Neural cell (in vitro differentiated cells): ENCODE measurements around the gene STX5. TPM values are rescaled to one million over a fixed set of nuclear protein-coding genes. Genes with fewer than 3 reads are reported as not detected.

ENCODE experiments used
- H2AFZ ChIP-seq: fragments of 200-600, 300-800 bp; sonication (generic), shearing (Covaris generic); 2 replicates; pipeline ENCODE4 v1.6.0; 2014; ENCODE audit warnings: low read depth, mild to moderate bottlenecking, antibody characterized with exemption, low read length, moderate library complexity
- H3F3A ChIP-seq: fragments of 200-600 bp; shearing (Covaris generic); 2 replicates; pipeline ENCODE4 v1.6.1; 2016; ENCODE audit warnings: mild to moderate bottlenecking, moderate library complexity, mixed read lengths, antibody characterized with exemption, low read length; ENCODE audit not compliant: insufficient read depth, poor library complexity, severe bottlenecking
- H3K27ac ChIP-seq: fragments of 200-600, 300-800 bp; sonication (generic), shearing (Covaris generic); 2 replicates; pipeline ENCODE4 v1.5.1; 2014; ENCODE audit warnings: mild to moderate bottlenecking, low read length, moderate library complexity
- H3K27me3 ChIP-seq: fragments of 300-800, 200-600 bp; sonication (generic), shearing (Covaris generic); 2 replicates; pipeline ENCODE4 v1.6.0; 2014; ENCODE audit warnings: mild to moderate bottlenecking, low read depth, low read length, moderate library complexity; ENCODE audit not compliant: insufficient read depth
- H3K36me3 ChIP-seq: fragments of 300-800, 200-600 bp; sonication (generic), shearing (Covaris generic); 2 replicates; pipeline ENCODE4 v1.5.1; 2014; ENCODE audit warnings: mild to moderate bottlenecking, antibody characterized with exemption, low read length, moderate library complexity; ENCODE audit not compliant: insufficient read depth
- H3K4me2 ChIP-seq: fragments of 300-800, 200-600 bp; sonication (generic), shearing (Covaris generic); 2 replicates; pipeline ENCODE4 v1.6.0; 2014; ENCODE audit warnings: mild to moderate bottlenecking, low read length
- H3K4me3 ChIP-seq: fragments of 300-800, 200-600 bp; sonication (generic), shearing (Covaris generic); 2 replicates; pipeline ENCODE4 v1.5.1; 2014; ENCODE audit warnings: mild to moderate bottlenecking, low read length, moderate library complexity
- H3K79me2 ChIP-seq: fragments of 200-600 bp; shearing (Covaris generic); replicated peaks from 2 replicates; pipeline ENCODE4 v1.6.0; 2014; ENCODE audit warnings: mild to moderate bottlenecking, low read length, moderate library complexity; ENCODE audit not compliant: insufficient read depth
- H3K9ac ChIP-seq: fragments of 300-800, 200-600 bp; sonication (generic), shearing (Covaris generic); 2 replicates; pipeline ENCODE4 v1.6.1; 2016; ENCODE audit warnings: mild to moderate bottlenecking, low read length, mixed read lengths
- H3K9me2 ChIP-seq: fragments of 200-600 bp; shearing (Covaris generic); 2 replicates; pipeline ENCODE4 v1.6.1; 2016; ENCODE audit warnings: mild to moderate bottlenecking, low read length, mixed read lengths; ENCODE audit not compliant: insufficient read depth
- H3K9me3 ChIP-seq: fragments of 200-600, 300-800 bp; sonication (generic), shearing (Covaris generic); 2 replicates; pipeline ENCODE4 v1.6.1; 2016; ENCODE audit warnings: mild to moderate bottlenecking, mixed run types, low read length, moderate library complexity, mixed read lengths
- H4K20me1 ChIP-seq: fragments of 200-600 bp; shearing (Covaris generic); 2 replicates; pipeline ENCODE4 v1.6.1; 2016; ENCODE audit warnings: mild to moderate bottlenecking, mixed run types; ENCODE audit not compliant: insufficient read depth
- EP300 ChIP-seq: fragments of 450-650 bp; conservative IDR thresholded peaks from 2 replicates; pipeline ENCODE4 v1.6.1; 2014; ENCODE audit warnings: antibody characterized with exemption, mild to moderate bottlenecking, moderate library complexity; ENCODE audit not compliant: poor library complexity, severe bottlenecking
- EZH2 ChIP-seq: fragments of 200-600, 300-800 bp; shearing (Covaris generic), sonication (generic); IDR thresholded peaks from 2 replicates; pipeline ENCODE4 v1.6.1; 2014; ENCODE audit warnings: antibody characterized with exemption, low read length, borderline replicate concordance, mild to moderate bottlenecking; ENCODE audit not compliant: insufficient read depth, poor library complexity, severe bottlenecking
- MXI1 ChIP-seq: fragments of 450-650 bp; conservative IDR thresholded peaks from 2 replicates; pipeline ENCODE4 v1.6.1; 2014; ENCODE audit warnings: antibody characterized with exemption, mild to moderate bottlenecking; ENCODE audit not compliant: poor library complexity, severe bottlenecking
- POLR2AphosphoS5 ChIP-seq: IDR thresholded peaks from 2 replicates; pipeline ENCODE4 v1.6.1; 2012
- RAD21 ChIP-seq: fragments of 450-650 bp; conservative IDR thresholded peaks from 2 replicates; pipeline ENCODE4 v1.6.1; 2014; ENCODE audit warnings: antibody characterized with exemption, mild to moderate bottlenecking, moderate library complexity
- SMC3 ChIP-seq: fragments of 450-650 bp; conservative IDR thresholded peaks from 2 replicates; pipeline ENCODE4 v1.6.1; 2014; ENCODE audit warnings: antibody characterized with exemption, mild to moderate bottlenecking, moderate library complexity; ENCODE audit not compliant: poor library complexity
- TAF1 ChIP-seq: IDR thresholded peaks from 2 replicates; pipeline ENCODE4 v1.6.1; 2012; ENCODE audit warnings: low read depth
- polyA plus RNA-seq: library from polyadenylated mRNA; depleted of rRNA; stranded (reverse); fragments of >200 nt; gene quantifications from 2 replicates; pipeline ENCODE4 v1.2.3, GENCODE V29; 2014
- TF ChIP-seq, protein P1 (sequence below): fragments of 450-650 bp; IDR thresholded peaks from 2 replicates; pipeline ENCODE4 v1.5.1; 2014; ENCODE audit warnings: antibody characterized with exemption, mild to moderate bottlenecking, moderate library complexity; ENCODE audit not compliant: poor library complexity, severe bottlenecking
- TF ChIP-seq, protein P2 (sequence below): IDR thresholded peaks from 2 replicates; pipeline ENCODE4 v1.6.1; 2012; ENCODE audit warnings: borderline replicate concordance

STX5 gene
- polyA plus RNA-seq, 1 donor from 2014 or later = 28.5 TPM

DNA sequence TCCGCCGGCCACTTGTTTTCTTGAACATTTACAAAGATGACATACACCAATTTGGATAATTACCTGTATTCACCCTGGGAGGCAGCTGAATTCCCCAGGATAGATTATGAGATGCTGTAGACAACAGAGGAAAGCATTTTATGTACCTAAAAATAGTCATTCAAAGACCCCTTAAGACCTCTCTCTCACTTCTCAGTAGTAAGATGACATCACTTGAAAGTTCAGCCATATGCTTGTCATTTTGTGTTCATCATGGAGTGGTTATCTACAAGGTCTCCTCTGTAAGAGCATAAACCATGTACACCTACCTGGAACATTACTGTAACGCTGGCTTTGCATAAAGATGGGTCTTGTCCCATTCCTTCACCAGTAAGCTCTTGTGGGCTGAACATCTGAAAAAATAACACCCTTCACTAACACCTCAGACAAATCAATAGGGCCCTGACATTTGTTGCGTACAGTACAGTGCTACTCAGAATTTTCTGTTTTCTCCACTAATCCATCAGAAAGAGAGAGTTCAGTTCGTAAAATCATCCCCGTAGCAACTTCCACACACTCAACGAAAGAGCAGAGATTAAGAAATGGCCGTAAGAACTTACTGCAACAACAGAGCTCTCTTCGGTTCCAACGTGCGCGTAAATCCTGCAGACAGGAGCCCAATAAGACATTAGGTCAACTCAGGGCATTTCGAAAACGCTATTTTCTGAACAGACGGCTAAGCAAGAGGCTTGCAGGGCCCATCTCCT lies 23.1 kb upstream of the STX5 start:
- H3K36me3 ChIP-seq = peaks cover 16% of the 10 kb centered on the region
- no peaks in the 10 kb centered on the region for H3K27me3 ChIP-seq
- TF ChIP-seq TAF1 (no peak), POLR2AphosphoS5 (no peak), EZH2 (no peak), EP300 (no peak), RAD21 (no peak), MXI1 (no peak), SMC3 (no peak)
- TF ChIP-seq, protein P1, sequence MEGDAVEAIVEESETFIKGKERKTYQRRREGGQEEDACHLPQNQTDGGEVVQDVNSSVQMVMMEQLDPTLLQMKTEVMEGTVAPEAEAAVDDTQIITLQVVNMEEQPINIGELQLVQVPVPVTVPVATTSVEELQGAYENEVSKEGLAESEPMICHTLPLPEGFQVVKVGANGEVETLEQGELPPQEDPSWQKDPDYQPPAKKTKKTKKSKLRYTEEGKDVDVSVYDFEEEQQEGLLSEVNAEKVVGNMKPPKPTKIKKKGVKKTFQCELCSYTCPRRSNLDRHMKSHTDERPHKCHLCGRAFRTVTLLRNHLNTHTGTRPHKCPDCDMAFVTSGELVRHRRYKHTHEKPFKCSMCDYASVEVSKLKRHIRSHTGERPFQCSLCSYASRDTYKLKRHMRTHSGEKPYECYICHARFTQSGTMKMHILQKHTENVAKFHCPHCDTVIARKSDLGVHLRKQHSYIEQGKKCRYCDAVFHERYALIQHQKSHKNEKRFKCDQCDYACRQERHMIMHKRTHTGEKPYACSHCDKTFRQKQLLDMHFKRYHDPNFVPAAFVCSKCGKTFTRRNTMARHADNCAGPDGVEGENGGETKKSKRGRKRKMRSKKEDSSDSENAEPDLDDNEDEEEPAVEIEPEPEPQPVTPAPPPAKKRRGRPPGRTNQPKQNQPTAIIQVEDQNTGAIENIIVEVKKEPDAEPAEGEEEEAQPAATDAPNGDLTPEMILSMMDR = no peak
- TF ChIP-seq, protein P2, sequence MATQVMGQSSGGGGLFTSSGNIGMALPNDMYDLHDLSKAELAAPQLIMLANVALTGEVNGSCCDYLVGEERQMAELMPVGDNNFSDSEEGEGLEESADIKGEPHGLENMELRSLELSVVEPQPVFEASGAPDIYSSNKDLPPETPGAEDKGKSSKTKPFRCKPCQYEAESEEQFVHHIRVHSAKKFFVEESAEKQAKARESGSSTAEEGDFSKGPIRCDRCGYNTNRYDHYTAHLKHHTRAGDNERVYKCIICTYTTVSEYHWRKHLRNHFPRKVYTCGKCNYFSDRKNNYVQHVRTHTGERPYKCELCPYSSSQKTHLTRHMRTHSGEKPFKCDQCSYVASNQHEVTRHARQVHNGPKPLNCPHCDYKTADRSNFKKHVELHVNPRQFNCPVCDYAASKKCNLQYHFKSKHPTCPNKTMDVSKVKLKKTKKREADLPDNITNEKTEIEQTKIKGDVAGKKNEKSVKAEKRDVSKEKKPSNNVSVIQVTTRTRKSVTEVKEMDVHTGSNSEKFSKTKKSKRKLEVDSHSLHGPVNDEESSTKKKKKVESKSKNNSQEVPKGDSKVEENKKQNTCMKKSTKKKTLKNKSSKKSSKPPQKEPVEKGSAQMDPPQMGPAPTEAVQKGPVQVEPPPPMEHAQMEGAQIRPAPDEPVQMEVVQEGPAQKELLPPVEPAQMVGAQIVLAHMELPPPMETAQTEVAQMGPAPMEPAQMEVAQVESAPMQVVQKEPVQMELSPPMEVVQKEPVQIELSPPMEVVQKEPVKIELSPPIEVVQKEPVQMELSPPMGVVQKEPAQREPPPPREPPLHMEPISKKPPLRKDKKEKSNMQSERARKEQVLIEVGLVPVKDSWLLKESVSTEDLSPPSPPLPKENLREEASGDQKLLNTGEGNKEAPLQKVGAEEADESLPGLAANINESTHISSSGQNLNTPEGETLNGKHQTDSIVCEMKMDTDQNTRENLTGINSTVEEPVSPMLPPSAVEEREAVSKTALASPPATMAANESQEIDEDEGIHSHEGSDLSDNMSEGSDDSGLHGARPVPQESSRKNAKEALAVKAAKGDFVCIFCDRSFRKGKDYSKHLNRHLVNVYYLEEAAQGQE = no peak
- peaks cover 10% of the 10 kb centered on the region for H3F3A ChIP-seq
- H3K27ac ChIP-seq = peak overlapping the region; percentile 93
- H3K4me2 ChIP-seq = peak overlapping the region; percentile 96
- H3K9me3 ChIP-seq = no peaks in the 10 kb centered on the region
- no peaks in the 10 kb centered on the region for H4K20me1 ChIP-seq
- H3K4me3 ChIP-seq = peak overlapping the region; percentile 92
- peaks cover 44% of the 10 kb centered on the region for H3K79me2 ChIP-seq
- no peaks in the 10 kb centered on the region for H3K9me2 ChIP-seq
- H3K9ac ChIP-seq = peak overlapping the region; percentile 94
- H2AFZ ChIP-seq = no peak overlapping the region

DNA sequence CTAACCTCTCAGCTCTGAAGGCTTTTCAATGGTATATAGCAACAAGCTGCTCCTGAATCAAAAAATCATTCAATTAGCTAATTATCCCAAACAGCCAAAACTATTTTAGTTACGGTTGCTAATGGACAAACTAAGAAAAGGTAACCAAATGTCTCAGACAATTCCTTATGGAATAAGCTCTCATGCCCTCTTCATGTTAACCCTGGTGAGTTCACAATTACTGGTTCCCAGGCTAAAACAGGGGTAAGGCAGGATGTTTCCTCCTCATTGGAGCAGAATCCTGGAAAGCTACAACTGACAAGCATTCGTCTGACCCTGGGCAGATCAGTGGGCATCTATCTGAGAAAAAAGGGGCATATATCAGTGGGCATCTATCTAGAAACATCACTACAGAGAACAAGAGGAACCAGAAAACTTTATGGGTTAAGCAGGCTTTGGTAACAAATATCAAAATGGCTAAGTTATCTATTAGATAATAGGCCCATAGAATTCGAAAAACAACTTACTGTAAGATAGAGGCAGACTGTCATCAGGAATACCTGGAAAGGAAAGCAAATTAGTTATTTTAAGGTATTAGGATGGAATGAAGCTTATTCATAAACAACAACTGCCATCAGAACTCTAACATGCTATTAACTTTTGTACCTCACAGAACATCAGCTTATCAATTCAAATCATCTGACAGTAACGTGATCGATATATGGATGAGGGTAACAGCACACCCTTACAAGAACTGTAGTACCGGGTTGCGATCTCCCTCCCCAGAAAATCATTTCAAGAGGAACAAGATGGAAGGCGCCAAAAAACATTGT lies 22.4 kb upstream of the STX5 start:
- Histone ChIP-seq H3K36me3 (peaks cover 16% of the 10 kb centered on the region), H3K27ac (peak overlapping the region; percentile 93), H3K27me3 (no peaks in the 10 kb centered on the region), H3K79me2 (peaks cover 44% of the 10 kb centered on the region), H3K9me2 (no peaks in the 10 kb centered on the region), H3K4me2 (peak overlapping the region; percentile 96), H3K4me3 (peak overlapping the region; percentile 92), H3K9ac (peak overlapping the region; percentile 94), H3F3A (peaks cover 10% of the 10 kb centered on the region), H2AFZ (no peak overlapping the region), H4K20me1 (no peaks in the 10 kb centered on the region), H3K9me3 (no peaks in the 10 kb centered on the region)
- TF ChIP-seq POLR2AphosphoS5 = no peak
- TF ChIP-seq, protein P1 = no peak
- TF ChIP-seq MXI1 = no peak
- no peak for TF ChIP-seq EZH2
